HG03097 (cell line): ENCODE measurements around the gene ZDHHC18.
A peak's percentile ranks its signal among the peaks of the same experiment; 100 is the strongest.
"Not testable (repeated sequence)": the region's sequence is repeated elsewhere in the genome, so short reads cannot be mapped to it uniquely, and the experiment has no call there.

Experiments used
- ATAC-seq: cut with Tn5 transposase; IDR thresholded peaks from one replicate; pipeline ENCODE4 v1.9.1; 2021; ENCODE audit not compliant: unreplicated experiment, low FRiP score

The ZDHHC18 gene

GRCh38 chr1:26832249-26832960 lies 5.9 kb downstream of the ZDHHC18 start:
- no peak for ATAC-seq

- ATAC-seq = peak; percentile 63
Observed at GRCh38 chr1:26833432-26834405, 7.2 kb downstream of the ZDHHC18 start.

GRCh38 chr1:26837665-26838064 lies 11.2 kb downstream of the ZDHHC18 start:
- not testable (repeated sequence) for ATAC-seq

GRCh38 chr1:26838474-26839338 lies 12.2 kb downstream of the ZDHHC18 start:
- peak; percentile 83 for ATAC-seq

GRCh38 chr1:26839339-26839722 lies 12.8 kb downstream of the ZDHHC18 start:
- peak; percentile 16 for ATAC-seq

GRCh38 chr1:26839779-26840178 lies 13.3 kb downstream of the ZDHHC18 start:
- no peak for ATAC-seq

- ATAC-seq = no peak
Observed at GRCh38 chr1:26844424-26845196, 18.1 kb downstream of the ZDHHC18 start.

GRCh38 chr1:26847826-26848225 lies 21.3 kb downstream of the ZDHHC18 start:
- ATAC-seq = not testable (repeated sequence)

- ATAC-seq = no peak
Observed at GRCh38 chr1:26848499-26848898, 22.0 kb downstream of the ZDHHC18 start.

- no peak for ATAC-seq
Observed at GRCh38 chr1:26848941-26849774, 22.7 kb downstream of the ZDHHC18 start.

- no peak for ATAC-seq
Observed at GRCh38 chr1:26851106-26851684, 24.7 kb downstream of the ZDHHC18 start.

GRCh38 chr1:26852701-26853100 lies 26.2 kb downstream of the ZDHHC18 start:
- no peak for ATAC-seq

- no peak for ATAC-seq
Observed at GRCh38 chr1:26853156-26853555, 26.7 kb downstream of the ZDHHC18 start.

- ATAC-seq = no peak
Observed at GRCh38 chr1:26853600-26853999, 27.1 kb downstream of the ZDHHC18 start.

- ATAC-seq = no peak
Observed at GRCh38 chr1:26854906-26855305, 28.4 kb downstream of the ZDHHC18 start.

- no peak for ATAC-seq
Observed at GRCh38 chr1:26855636-26856035, 29.1 kb downstream of the ZDHHC18 start.

- no peak for ATAC-seq
Observed at GRCh38 chr1:26856181-26856580, 29.7 kb downstream of the ZDHHC18 start.

- ATAC-seq = no peak
Observed at GRCh38 chr1:26856604-26857469, 30.3 kb downstream of the ZDHHC18 start.
